ENCODE results near the gene HBZ.
"Not testable (repeated sequence)": the region's sequence is repeated elsewhere in the genome, so short reads cannot be mapped to it uniquely, and the experiment has no call there.

Gene HBZ

GRCh38 chr16:159136-159849 is 6.8 kb downstream of the HBZ start:
- Histone ChIP-seq H3K36me3 (ENCODE audit: control insufficient read depth, low read depth, low read length) (no peaks in the 10 kb centered on the region), H3K27ac (ENCODE audit: low read length) (no peak overlapping the region), H3K9me3 (ENCODE audit: control insufficient read depth, low read depth, low read length) (no peaks in the 10 kb centered on the region), H3K27me3 (ENCODE audit: control insufficient read depth, insufficient read depth, low read length) (peaks cover 68% of the 10 kb centered on the region), H3K4me3 (ENCODE audit: low read length) (no peak overlapping the region), H3K4me1 (ENCODE audit: control insufficient read depth, low read depth, low read length) (peaks cover 3% of the 10 kb centered on the region), H3K9ac (ENCODE audit: low read length) (no peak overlapping the region)

- peaks cover 62% of the 10 kb centered on the region for H3K27me3 ChIP-seq (ENCODE audit: control insufficient read depth, insufficient read depth, low read length)
- H3K9ac ChIP-seq (ENCODE audit: low read length) = not testable (repeated sequence)
Measured at GRCh38 chr16:160242-160641, 7.8 kb downstream of the HBZ start.

GRCh38 chr16:160691-161190 is 8.3 kb downstream of the HBZ start:
- Histone ChIP-seq H3K4me3 (ENCODE audit: low read length) (no peak overlapping the region), H3K27ac (ENCODE audit: low read length) (no peak overlapping the region), H3K9me3 (ENCODE audit: control insufficient read depth, low read depth, low read length) (no peaks in the 10 kb centered on the region), H3K27me3 (ENCODE audit: control insufficient read depth, insufficient read depth, low read length) (peaks cover 62% of the 10 kb centered on the region), H3K4me1 (ENCODE audit: control insufficient read depth, low read depth, low read length) (peaks cover 3% of the 10 kb centered on the region), H3K9ac (ENCODE audit: low read length) (no peak overlapping the region), H3K36me3 (ENCODE audit: control insufficient read depth, low read depth, low read length) (no peaks in the 10 kb centered on the region)

More at GRCh38 chr16:160242-160641, 7.8 kb downstream of the HBZ start:
- not testable (repeated sequence) for H3K4me3 ChIP-seq (ENCODE audit: low read length); H3K9me3 ChIP-seq (ENCODE audit: control insufficient read depth, low read depth, low read length); H3K4me1 ChIP-seq (ENCODE audit: control insufficient read depth, low read depth, low read length); H3K36me3 ChIP-seq (ENCODE audit: control insufficient read depth, low read depth, low read length); H3K27ac ChIP-seq (ENCODE audit: low read length)

- H3K36me3 ChIP-seq (ENCODE audit: control insufficient read depth, low read depth, low read length) = no peaks in the 10 kb centered on the region
- H3K9ac ChIP-seq (ENCODE audit: low read length) = no peak overlapping the region
- H3K9me3 ChIP-seq (ENCODE audit: control insufficient read depth, low read depth, low read length) = no peaks in the 10 kb centered on the region
- H3K27ac ChIP-seq (ENCODE audit: low read length) = no peak overlapping the region
- no peak overlapping the region for H3K4me3 ChIP-seq (ENCODE audit: low read length)
- peaks cover 66% of the 10 kb centered on the region for H3K27me3 ChIP-seq (ENCODE audit: control insufficient read depth, insufficient read depth, low read length)
- peaks cover 10% of the 10 kb centered on the region for H3K4me1 ChIP-seq (ENCODE audit: control insufficient read depth, low read depth, low read length)
Measured at GRCh38 chr16:162271-162991, 10.0 kb downstream of the HBZ start.

GRCh38 chr16:163139-163538 is 10.7 kb downstream of the HBZ start:
- Histone ChIP-seq H3K27me3 (ENCODE audit: control insufficient read depth, insufficient read depth, low read length) (peaks cover 66% of the 10 kb centered on the region), H3K4me1 (ENCODE audit: control insufficient read depth, low read depth, low read length) (peaks cover 11% of the 10 kb centered on the region)

GRCh38 chr16:163696-164095 is 11.3 kb downstream of the HBZ start:
- H3K9me3 ChIP-seq (ENCODE audit: control insufficient read depth, low read depth, low read length); H3K36me3 ChIP-seq (ENCODE audit: control insufficient read depth, low read depth, low read length); H3K4me3 ChIP-seq (ENCODE audit: low read length); H3K27ac ChIP-seq (ENCODE audit: low read length); H3K9ac ChIP-seq (ENCODE audit: low read length): not testable (repeated sequence)
- H3K27me3 ChIP-seq (ENCODE audit: control insufficient read depth, insufficient read depth, low read length) = peaks cover 68% of the 10 kb centered on the region
- peaks cover 11% of the 10 kb centered on the region for H3K4me1 ChIP-seq (ENCODE audit: control insufficient read depth, low read depth, low read length)

More at GRCh38 chr16:163139-163538, 10.7 kb downstream of the HBZ start:
- not testable (repeated sequence) for H3K4me3 ChIP-seq (ENCODE audit: low read length); H3K27ac ChIP-seq (ENCODE audit: low read length); H3K9me3 ChIP-seq (ENCODE audit: control insufficient read depth, low read depth, low read length); H3K36me3 ChIP-seq (ENCODE audit: control insufficient read depth, low read depth, low read length); H3K9ac ChIP-seq (ENCODE audit: low read length)

GRCh38 chr16:164134-164823 is 11.8 kb downstream of the HBZ start:
- not testable (repeated sequence) for H3K4me3 ChIP-seq (ENCODE audit: low read length); H3K27ac ChIP-seq (ENCODE audit: low read length); H3K9ac ChIP-seq (ENCODE audit: low read length); H3K36me3 ChIP-seq (ENCODE audit: control insufficient read depth, low read depth, low read length); H3K9me3 ChIP-seq (ENCODE audit: control insufficient read depth, low read depth, low read length)
- H3K4me1 ChIP-seq (ENCODE audit: control insufficient read depth, low read depth, low read length) = peaks cover 11% of the 10 kb centered on the region
- H3K27me3 ChIP-seq (ENCODE audit: control insufficient read depth, insufficient read depth, low read length) = peaks cover 70% of the 10 kb centered on the region

GRCh38 chr16:164827-165538 is 12.5 kb downstream of the HBZ start:
- Histone ChIP-seq H3K4me3 (ENCODE audit: low read length) (peak overlapping the region; percentile 51), H3K9ac (ENCODE audit: low read length) (no peak overlapping the region), H3K27ac (ENCODE audit: low read length) (no peak overlapping the region), H3K36me3 (ENCODE audit: control insufficient read depth, low read depth, low read length) (no peaks in the 10 kb centered on the region), H3K27me3 (ENCODE audit: control insufficient read depth, insufficient read depth, low read length) (peaks cover 72% of the 10 kb centered on the region), H3K4me1 (ENCODE audit: control insufficient read depth, low read depth, low read length) (peaks cover 11% of the 10 kb centered on the region), H3K9me3 (ENCODE audit: control insufficient read depth, low read depth, low read length) (no peaks in the 10 kb centered on the region)

GRCh38 chr16:165539-166374 is 13.3 kb downstream of the HBZ start, which contains the start of gene HBM:
Gene HBM, plus strand, starts transcription at chr16:165978. Its CDS starts 20 bp downstream, at chr16:165998.
- no peaks in the 10 kb centered on the region for H3K36me3 ChIP-seq (ENCODE audit: control insufficient read depth, low read depth, low read length)
- no peak within 1 kb of the TSS for H3K27ac ChIP-seq (ENCODE audit: low read length)
- peaks cover 11% of the 10 kb centered on the region for H3K4me1 ChIP-seq (ENCODE audit: control insufficient read depth, low read depth, low read length)
- no peaks in the 10 kb centered on the region for H3K9me3 ChIP-seq (ENCODE audit: control insufficient read depth, low read depth, low read length)
- peaks cover 80% of the 10 kb centered on the region for H3K27me3 ChIP-seq (ENCODE audit: control insufficient read depth, insufficient read depth, low read length)
- no peak within 1 kb of the TSS for H3K9ac ChIP-seq (ENCODE audit: low read length)
- H3K4me3 ChIP-seq (ENCODE audit: low read length) = peak within 1 kb of the TSS; percentile 51

- Histone ChIP-seq H3K27ac (ENCODE audit: low read length) (no peak overlapping the region), H3K9ac (ENCODE audit: low read length) (no peak overlapping the region), H3K36me3 (ENCODE audit: control insufficient read depth, low read depth, low read length) (no peaks in the 10 kb centered on the region), H3K4me3 (ENCODE audit: low read length) (no peak overlapping the region), H3K9me3 (ENCODE audit: control insufficient read depth, low read depth, low read length) (no peaks in the 10 kb centered on the region), H3K27me3 (ENCODE audit: control insufficient read depth, insufficient read depth, low read length) (peaks cover 87% of the 10 kb centered on the region), H3K4me1 (ENCODE audit: control insufficient read depth, low read depth, low read length) (peaks cover 11% of the 10 kb centered on the region)
Measured at GRCh38 chr16:166375-167121, 14.1 kb downstream of the HBZ start.
